HG03103 (cell line): ENCODE data around the gene DNTTIP2.
"Not testable (repeated sequence)": the region's sequence is repeated elsewhere in the genome, so short reads cannot be mapped to it uniquely, and the experiment has no call there.

Experiments
- ATAC-seq: cut with Tn5 transposase; IDR thresholded peaks from one replicate; pipeline ENCODE4 v1.9.1; 2021; ENCODE audit warnings: low read depth; ENCODE audit not compliant: unreplicated experiment

Gene DNTTIP2

DNA sequence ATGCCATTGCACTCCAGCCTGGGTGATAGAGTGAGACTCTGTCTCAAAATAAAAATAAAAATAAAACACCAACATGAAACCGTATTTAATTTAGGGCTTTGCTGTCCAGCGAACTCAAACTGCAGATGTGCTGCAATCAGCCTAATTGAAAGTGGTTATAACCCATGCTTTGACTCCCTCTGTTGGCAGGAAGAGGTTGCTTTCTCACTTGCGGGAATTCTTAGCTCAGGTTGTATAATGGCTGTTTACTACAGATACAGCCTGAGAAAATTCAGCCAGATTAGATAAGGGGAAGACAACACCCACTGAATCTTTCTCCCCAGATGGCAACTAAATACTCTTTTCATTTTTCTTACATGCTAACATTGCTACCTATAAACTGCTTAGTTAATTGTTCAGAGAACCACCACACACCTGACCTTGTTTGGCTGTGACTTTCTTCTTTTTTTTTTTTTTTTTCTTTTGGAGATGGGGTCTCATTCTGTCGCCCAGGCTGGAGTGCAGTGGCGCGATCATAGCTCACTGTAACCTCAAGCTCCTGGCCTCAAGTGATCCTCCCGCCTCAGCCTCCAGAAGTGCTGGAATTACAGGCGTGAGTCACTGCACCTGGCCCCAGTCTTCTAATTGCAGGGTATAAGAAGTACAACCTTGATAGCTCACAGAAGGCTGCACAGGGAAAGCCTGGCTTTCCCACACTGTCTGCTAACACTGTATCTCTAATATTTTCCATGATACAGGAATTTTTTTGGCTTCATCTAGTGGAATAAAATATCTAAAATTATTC, 34.6 kb downstream of the DNTTIP2 start:
- ATAC-seq, result no peak

DNA sequence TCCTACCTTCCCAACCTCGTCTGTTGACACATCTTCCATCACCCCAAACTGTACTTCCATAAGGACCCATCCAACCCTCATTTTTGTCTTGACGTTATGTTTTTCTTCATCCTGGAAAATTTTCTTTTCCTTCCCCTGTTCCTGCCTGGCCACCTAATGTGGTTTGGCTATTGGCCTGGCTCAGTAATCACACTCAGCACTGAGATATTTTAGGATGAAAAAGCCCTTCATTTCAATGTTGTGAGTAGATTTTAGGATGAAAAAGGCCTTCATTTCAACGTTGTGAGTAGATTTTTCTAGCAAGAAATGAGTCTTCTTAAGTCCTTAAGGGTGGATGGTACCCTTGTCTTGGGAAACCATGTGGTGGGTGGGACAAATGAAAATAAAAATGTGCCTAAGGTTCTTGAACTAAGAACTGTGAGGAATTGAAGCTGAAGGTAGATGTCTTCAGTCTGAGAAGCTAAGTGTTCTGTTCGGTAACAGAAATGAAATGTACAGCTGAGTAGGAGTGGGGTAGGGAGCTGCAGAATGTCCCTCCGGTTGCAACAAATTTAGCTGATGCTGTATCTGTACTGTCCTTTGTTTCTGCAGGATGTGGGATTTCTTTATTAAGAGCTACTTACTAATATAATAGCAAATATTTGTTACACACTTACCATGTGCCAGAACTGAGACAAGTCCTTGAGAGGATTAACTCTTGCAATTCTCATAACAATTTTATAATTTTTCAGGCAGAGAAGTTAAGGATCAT, 36.1 kb downstream of the DNTTIP2 start:
- ATAC-seq, result no peak

DNA sequence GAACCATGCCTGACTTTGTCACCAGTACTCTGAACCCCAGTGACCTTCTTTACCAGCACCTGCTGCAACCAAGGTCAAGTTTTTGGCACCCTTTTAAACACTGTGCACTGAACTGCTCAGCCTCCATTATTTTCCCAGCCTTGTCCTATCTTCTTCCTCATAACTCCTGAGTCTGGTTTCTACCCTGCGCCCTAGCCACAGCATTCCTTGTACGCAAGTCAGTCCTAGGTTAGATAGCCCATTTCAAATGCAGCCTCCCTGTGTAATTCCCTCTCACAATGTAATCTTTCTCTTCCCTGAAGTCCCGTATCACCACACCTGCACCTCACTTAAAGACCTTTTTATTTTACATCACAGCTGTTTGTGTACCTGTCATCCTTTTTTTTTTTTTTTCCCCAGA, 37.2 kb downstream of the DNTTIP2 start:
- ATAC-seq, result no peak

DNA sequence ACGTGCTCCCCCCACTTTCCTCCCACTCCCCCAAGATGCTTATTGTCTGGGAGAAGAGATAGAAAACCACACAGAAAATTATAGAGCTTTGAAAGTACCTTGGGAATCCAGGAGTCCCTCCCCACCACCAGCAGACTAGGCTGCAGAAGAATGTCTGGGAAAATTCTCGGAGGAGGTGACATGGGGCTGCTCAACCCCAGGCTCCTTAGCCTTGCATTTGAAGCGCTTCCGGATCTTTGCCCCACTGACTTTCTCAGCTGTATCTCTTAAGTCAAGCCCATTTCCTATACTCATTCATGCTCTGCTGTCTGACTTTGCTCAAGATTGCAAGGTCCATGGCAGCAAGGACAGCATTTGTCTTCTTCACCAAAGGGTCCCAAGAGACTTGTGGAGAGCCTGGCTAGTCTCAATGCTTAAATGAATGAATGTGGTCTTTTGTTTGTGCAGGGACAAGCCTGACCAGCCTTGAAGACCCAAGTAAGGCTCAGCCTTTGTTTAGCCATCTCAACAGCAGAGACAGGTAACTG, 38.0 kb downstream of the DNTTIP2 start:
- no peak for ATAC-seq

DNA sequence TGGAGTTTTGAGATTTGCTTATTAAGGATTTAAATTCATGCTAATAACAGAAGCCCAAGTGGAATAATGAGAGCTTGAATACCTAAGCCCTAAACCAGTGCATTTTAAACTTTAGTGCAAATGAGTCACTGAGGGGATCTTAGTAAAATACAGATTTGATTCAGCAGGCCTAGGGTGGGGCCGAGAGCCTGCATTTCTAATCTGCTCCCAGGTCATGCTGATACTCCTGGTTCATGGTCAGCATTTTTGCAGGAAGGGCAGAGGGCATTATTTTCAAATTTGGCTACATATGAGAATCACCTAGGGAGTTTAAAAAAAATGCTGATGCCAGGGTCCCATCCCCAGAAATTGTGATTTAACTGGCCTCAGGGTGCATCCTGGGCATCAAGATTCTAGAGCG, 39.3 kb downstream of the DNTTIP2 start:
- no peak for ATAC-seq

DNA sequence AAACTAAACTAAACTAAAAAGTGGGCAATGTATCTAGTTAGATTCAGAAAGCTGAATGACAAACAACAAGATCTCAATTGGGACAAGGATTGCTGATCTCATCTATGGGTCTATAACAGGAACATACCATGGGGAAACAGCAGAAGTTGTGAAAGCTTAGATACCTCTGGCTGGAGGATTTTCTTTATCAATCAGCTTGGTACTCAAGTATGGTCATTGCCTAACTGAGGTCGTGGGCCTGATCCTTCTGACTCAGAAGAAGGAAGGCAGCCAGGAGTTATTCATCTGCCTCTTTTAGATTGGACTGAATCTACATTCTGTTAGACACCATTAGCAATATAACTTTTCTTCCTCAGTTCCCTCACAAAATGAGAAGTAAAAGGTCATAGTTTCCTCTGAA, 39.7 kb downstream of the DNTTIP2 start:
- no peak for ATAC-seq

DNA sequence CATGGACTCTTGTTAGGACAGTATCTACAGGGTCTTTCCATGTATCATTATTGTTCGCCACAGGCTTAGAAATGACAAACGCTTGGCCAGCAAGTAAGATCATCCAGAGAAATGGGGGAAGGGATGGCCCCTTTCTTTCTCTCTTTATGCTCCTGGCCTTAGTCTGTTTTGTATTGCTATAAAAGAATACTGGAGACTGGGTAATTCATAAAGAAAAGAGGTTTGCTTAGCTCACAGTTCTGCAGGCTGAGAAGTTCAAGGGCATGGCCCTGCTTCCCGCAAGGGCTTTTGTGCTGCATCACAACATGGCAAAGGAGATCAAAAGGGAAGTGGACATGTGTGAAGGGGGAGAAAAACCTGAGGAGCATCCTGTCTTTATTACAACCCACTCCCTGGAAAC, 41.0 kb downstream of the DNTTIP2 start:
- no peak for ATAC-seq

DNA sequence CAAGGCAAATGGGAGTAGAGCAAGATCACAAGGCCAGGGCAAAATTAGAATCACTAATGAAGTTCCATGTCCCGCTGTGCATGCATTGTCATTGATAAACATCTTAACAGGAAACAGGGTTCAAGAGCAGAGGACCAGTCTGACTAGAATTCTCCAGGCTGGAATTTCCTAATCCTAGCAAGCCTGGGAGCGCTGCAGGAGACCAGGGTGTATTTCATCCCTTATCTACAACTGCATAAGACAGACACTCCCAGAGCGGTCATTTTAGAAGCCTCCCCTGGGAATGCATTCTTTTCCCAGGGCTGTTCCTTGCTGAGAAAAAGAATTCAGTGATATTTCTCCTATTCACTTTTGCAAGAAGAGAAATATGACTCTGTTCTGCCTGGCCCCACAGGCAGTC, 45.7 kb downstream of the DNTTIP2 start:
- not testable (repeated sequence) for ATAC-seq

DNA sequence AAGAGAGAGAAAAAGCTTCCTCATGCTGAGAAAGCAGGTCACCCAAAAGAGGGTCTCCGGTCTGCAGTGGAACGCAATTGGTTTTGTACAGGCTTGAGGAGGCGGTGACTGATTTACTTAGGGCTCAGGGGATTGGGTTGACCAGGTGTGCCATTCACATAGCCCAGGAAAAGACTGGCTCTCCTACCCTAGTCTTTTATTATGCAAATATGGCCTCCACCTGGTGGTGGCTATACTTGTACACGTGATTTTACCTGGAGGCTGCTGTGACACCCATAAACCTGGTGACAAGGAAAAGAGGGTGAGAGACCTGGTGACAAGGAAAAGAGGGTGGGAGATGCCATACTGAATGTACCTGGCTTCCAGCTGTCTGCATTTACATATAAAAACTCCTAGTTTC, 49.9 kb downstream of the DNTTIP2 start:
- no peak for ATAC-seq

DNA sequence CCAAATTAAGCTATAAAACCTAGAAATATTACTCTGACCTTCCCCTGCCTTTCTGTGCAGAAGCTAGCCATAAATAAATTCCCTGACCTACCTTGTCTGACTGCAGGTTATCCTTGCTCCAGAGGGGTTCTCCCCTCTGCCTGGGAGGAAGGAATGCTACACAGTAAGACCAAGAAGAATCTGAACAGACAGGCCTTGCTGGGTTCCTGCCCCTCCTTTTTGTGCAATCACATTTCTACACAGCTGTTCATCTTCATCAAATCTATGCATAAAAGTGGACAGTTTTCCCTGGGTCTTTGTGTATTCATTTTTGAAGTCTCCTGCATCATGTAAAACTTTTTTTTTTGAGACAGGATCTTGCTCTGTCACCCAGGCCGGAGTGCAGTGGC, 50.6 kb downstream of the DNTTIP2 start:
- ATAC-seq, result no peak

DNA sequence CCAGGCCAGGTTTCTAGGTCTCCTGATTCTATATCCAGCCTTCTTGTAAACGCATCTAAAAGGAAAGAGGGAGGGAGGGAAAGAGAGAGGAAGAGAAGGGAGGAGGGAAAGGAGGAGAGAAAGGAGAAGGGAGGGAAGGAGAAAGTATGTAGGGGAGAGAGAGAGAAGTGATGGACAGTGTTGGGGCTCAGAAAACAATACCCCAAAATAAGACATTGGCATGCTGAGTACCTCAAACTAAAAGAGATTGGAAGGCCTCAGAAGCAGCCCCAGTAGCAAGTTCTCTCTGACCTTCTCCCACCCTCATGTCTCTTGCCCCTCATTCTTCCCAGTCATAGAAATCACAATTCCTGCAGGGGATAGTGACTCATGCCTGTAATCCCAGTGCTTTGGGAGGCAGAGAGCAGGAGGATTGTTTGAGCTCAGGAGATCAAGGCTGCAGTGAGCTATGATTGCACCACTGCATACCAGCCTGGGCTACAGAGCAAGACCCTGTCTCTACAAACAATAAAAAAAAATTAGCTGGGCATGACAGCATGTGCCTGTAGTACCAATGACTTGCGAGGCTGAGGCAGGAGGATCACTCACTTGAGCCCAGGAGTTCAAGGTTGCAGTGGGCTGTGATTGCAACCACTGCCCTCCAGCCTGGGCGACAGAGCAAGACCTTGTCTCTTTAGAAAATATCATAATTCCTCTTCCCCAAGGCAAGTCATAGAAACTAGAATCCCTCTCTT, 51.2 kb downstream of the DNTTIP2 start:
- ATAC-seq, result no peak

DNA sequence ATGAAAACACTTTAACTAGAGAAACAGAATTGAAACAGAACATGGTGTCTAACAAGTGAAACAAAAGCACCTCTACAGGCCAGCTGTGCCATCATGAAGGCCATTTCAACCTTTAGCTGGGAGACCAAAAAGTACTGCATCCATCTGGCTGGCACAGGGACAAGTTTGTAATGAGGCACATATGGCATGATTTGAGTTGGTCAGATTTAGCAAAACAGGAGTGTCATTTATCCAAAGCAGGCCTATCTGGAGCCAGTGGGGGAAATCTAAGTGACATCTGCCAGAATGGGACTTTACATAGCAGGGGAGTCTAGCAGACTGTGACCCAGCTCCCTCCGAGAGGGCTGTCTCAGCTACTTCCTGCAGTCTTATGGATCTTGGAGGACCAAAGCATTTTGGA, 51.9 kb downstream of the DNTTIP2 start:
- no peak for ATAC-seq

DNA sequence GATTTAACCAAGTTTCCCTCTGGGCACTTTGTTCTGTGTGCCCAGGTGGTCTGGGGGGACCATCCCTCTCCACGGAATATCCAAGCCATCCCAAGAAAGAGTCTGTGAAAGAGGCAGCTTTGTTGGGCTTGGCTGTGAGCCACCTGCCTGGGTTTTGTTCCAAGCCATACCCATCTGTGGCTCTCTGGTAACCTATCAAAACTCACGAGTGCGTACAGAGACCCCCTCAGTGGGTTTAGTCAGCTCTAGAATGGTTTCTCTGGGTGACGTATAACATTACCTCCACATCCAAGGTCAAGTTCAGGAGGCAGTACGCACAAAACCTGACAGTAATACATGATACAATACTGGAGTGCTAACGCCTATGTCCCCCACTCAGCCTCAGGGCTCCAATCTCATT, 54.2 kb downstream of the DNTTIP2 start:
- ATAC-seq, result no peak

DNA sequence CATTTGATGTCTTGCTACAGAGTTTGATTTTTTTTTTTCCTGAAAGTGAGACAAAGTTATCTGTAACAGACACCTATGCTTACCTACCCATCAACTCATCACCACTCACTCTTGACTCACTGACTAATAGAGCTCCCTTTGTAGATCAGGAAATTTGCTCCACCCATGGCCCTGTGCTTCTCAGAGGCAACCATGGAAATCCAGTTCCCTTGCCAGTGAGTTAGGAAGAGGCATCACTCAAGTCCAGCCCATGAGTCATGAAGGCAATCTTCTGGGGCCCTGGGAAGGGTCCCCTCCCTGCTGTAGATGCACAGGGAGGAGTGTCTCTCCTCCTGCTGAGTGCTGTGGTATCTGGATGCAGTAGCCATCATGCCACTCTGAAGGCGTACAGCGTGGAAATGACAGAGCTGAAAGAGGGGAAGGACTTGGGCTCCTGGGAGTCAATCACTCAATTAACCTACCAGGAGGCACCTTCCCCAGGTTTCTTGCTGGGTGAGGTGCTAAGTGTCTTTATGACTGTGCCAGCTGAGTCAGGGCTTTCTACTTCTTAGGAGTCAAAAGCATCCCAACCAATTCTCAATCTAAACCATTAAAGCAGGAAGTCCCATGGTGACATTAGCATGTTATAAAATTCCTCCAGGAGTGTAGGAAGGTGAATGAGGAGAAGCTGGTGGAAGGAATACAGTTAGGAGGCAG, 56.1 kb downstream of the DNTTIP2 start:
- ATAC-seq, result no peak

DNA sequence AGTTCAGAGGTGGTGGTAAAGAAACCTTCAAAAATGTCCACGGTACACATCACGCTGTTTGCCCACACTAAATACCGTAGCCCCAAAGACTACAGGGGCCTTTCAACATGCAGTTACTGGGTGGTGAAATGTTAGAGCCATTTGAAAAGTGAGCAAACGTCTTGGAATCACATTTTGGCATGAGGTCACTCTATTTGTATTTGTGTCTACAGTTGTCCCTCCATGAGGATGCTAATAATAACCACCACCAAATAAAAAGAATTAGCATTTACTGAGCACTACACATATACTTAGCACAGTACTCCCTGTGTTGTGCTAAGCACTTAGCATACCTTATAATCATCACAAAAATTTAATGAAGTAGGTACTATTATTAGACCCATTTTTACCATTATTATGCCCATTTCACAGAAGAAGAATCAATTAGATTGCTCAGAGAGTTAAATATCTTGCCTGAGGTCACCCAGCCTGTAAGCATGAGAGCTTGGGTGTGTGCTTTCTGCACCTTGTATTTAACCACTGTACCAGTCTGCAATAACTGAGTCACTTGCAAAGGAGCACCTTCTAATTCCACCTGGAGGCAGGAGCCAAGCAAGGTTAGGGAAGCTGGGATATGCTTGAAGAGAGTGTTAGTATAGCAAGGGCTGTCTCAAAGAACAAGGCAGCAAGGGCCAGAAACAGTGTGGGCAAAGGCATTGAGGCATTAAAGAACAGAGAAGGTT, 57.4 kb downstream of the DNTTIP2 start:
- no peak for ATAC-seq

DNA sequence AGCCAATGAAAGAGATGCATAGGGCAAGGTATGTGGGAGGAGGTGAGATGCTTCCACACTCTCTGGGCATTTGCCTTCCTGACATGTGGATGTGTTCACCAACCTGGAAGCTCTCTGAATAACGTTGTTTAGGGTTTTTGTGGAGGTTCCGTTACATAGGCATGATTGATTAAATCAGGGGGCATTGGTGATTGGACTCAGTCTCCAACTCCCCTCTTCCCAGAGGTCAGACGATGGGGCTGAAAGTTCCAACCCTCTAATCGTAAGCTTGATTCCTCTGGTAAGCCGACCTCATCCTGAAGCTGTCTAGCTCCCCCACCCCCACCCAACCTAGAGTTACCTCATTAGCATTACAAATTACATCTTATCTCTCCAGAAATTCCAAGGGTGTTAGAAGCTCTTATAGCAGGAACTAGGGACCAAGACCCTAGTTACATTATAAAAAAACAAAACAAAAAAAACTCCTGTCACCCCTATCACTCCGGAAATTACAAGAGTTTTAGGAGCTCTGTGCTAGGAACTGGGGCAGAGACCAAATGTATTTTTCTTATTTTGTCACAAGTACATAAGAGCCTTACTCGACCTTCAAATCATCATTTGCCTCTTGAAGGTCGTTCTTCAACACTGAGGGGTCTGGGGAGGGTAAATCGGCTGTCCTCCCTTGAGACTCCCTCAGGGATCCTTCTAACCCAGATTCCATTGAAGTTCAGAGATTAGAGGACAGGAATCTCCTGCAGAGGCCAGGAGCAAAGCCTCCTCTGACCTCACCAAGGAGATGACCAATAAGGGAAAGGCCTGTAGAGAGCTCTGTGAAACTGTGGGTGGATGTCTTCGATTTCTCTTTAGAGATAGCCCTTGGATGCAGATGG, 58.2 kb downstream of the DNTTIP2 start:
- no peak for ATAC-seq

DNA sequence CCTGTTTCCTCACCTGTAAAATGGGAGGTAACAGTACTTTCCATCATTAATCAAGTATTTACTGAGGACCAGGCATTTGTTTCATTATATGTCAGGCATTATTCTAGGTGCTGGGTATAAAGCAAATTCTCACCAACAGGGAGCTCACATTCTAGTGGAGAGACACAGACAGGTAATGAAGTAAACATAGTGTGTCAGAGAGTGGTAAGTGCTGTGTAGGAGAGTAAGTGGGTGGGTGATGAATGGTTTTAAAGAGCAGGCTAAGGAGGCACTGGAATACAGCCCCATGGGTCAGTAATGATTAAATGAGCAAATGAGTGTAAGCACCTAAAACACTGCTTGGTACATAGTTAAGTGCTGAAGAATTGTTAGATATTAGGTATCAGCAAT, 60.4 kb downstream of the DNTTIP2 start:
- ATAC-seq, result no peak

DNA sequence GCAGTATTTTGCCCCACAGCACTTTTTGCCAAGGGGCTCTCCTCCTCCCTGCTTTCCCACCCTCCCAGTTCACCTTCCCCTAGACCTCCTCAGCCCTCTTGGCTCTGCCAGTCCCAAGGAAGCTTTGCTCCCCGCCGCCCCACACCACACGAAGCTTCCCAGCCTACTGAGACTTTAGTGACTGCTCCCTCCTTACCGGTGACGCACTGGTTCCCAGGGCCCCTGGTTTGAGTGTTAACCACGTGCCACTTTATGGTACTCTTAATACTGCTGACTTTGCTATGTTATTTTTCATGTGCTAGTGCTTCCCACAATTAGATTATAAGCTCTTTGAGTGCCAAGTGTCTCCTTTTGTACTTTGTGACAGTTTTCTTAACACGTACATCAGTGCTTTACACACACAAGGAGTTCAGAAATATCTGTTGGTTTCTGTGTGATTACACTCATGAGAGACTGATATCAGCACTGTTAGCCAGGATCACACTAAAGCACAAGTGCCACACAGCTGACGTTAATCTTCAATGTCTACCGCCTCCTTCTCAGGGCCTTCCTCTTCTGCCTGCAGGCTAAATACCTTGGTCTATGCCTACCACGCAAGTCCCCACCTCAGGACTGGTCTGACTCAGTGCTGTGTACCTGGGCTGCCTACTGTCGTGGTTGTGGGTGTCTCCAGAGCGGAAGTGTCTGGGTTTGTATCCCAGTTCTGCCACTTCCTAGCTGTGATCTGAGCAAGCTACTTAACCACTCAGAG, 61.0 kb downstream of the DNTTIP2 start:
- no peak for ATAC-seq
